ENCODE data around the gene FUT1.

GRCh38 chr19:48715681-48716171 lies 36.7 kb downstream of the FUT1 start:
- TF ChIP-seq CTCF (conservative IDR thresholded peaks at IDR 0.05; ENCODE audit: low read length) (no peak), EZH2phosphoT487 (IDR thresholded peaks at IDR 0.05; ENCODE audit: borderline replicate concordance, low read depth, low read length) (no peak)
